ENCODE measurements around the gene GPSM1. TPM values are rescaled to one million over a fixed set of nuclear protein-coding genes. Genes with fewer than 3 reads are reported as not detected.

Gene GPSM1
- 10 to 100 TPM; 28.8 to 95.1 (median 38.1) TPM for total RNA-seq

GRCh38 chr9:136327304-136327974 lies at the start of gene GPSM1:
Gene GPSM1 (plus strand): TSS chr9:136327539. CDS start chr9:136327696, 157 bp downstream.
- H3K36me3 ChIP-seq: peaks cover 0 to 11% (median 0%) of the 10 kb centered on the region in 3 donors
- H3K27me3 ChIP-seq: no peaks in the 10 kb centered on the region
- H3K27ac ChIP-seq: peak within 1 kb of the TSS; percentile 85 to 98 (median 96)
- peaks cover 0 to 89% (median 59%) of the 10 kb centered on the region in 4 donors for H3K4me1 ChIP-seq
- peak within 1 kb of the TSS; percentile 56 to 89 (median 76) for H3K4me3 ChIP-seq
- no peaks in the 10 kb centered on the region for H3K9me3 ChIP-seq
- 0% methylated on average over 4 to 5 of the region's 88 CpGs for WGBS, 2 donors
- TF ChIP-seq EP300 (IDR thresholded peaks at IDR 0.05) (peak in 1 of 2 donors; percentile 77), CTCF (IDR thresholded peaks at IDR 0.05) (peak in 2 of 5 experiments; percentile 46 to 48), POLR2A (IDR thresholded peaks at IDR 0.05) (peak; percentile 60 to 84)
- DNase-seq (ENCODE audit: low spot score in 2 of 2): peak; percentile 36 to 49

GRCh38 chr9:136277746-136278145 lies 49.6 kb upstream of the GPSM1 start:
- 91 to 92% methylated on average over 13 of the region's 14 CpGs for WGBS, 2 donors
- Histone ChIP-seq H3K27ac (no peak overlapping the region), H3K36me3 (no peaks in the 10 kb centered on the region), H3K4me3 (no peak overlapping the region), H3K9me3 (no peaks in the 10 kb centered on the region), H3K4me1 (peaks cover 0 to 1% (median 0%) of the 10 kb centered on the region in 4 donors), H3K27me3 (peaks cover 0 to 56% of the 10 kb centered on the region in 2 donors)
- no peak for TF ChIP-seq POLR2A (IDR thresholded peaks at IDR 0.05)
- TF ChIP-seq EP300 (IDR thresholded peaks at IDR 0.05): no peak
- no peak for TF ChIP-seq CTCF (IDR thresholded peaks at IDR 0.05)
- no peak for DNase-seq (ENCODE audit: low spot score in 2 of 2)

GRCh38 chr9:136278221-136278620 lies 49.1 kb upstream of the GPSM1 start:
- TF ChIP-seq CTCF (IDR thresholded peaks at IDR 0.05): no peak
- TF ChIP-seq POLR2A (IDR thresholded peaks at IDR 0.05): no peak
- TF ChIP-seq EP300 (IDR thresholded peaks at IDR 0.05): no peak
- WGBS, 2 donors: 85% methylated on average over 8 to 9 of the region's 9 CpGs
- no peaks in the 10 kb centered on the region for H3K36me3 ChIP-seq
- H3K27ac ChIP-seq: no peak overlapping the region
- peaks cover 0 to 58% of the 10 kb centered on the region in 2 donors for H3K27me3 ChIP-seq
- H3K4me3 ChIP-seq: no peak overlapping the region
- no peak for DNase-seq (ENCODE audit: low spot score in 2 of 2)
- H3K4me1 ChIP-seq: peaks cover 0 to 6% (median 1%) of the 10 kb centered on the region in 4 donors
- no peaks in the 10 kb centered on the region for H3K9me3 ChIP-seq

GRCh38 chr9:136278894-136279293 lies 48.4 kb upstream of the GPSM1 start:
- no peak overlapping the region for H3K27ac ChIP-seq
- no peak for DNase-seq (ENCODE audit: low spot score in 2 of 2)
- no peaks in the 10 kb centered on the region for H3K36me3 ChIP-seq
- H3K9me3 ChIP-seq: no peaks in the 10 kb centered on the region
- H3K4me3 ChIP-seq: no peak overlapping the region
- TF ChIP-seq EP300 (IDR thresholded peaks at IDR 0.05) (no peak), CTCF (IDR thresholded peaks at IDR 0.05) (no peak), POLR2A (IDR thresholded peaks at IDR 0.05) (no peak)
- H3K4me1 ChIP-seq: peaks cover 0 to 12% (median 5%) of the 10 kb centered on the region in 4 donors
- WGBS, 2 donors: 71 to 93% methylated on average over 1 of the region's 1 CpG
- H3K27me3 ChIP-seq: peaks cover 0 to 61% of the 10 kb centered on the region in 2 donors

- Histone ChIP-seq H3K27me3 (peaks cover 0 to 61% of the 10 kb centered on the region in 2 donors), H3K9me3 (no peaks in the 10 kb centered on the region), H3K4me1 (peaks cover 0 to 12% (median 5%) of the 10 kb centered on the region in 4 donors), H3K4me3 (no peak overlapping the region), H3K36me3 (no peaks in the 10 kb centered on the region), H3K27ac (no peak overlapping the region)
- TF ChIP-seq CTCF (IDR thresholded peaks at IDR 0.05) (no peak), EP300 (IDR thresholded peaks at IDR 0.05) (no peak), POLR2A (IDR thresholded peaks at IDR 0.05) (no peak)
- WGBS, 2 donors: 75 to 82% methylated on average over 6 of the region's 6 CpGs
- DNase-seq (ENCODE audit: low spot score in 2 of 2): no peak
Observed at GRCh38 chr9:136279471-136279870, 47.9 kb upstream of the GPSM1 start.

All from tibial nerve (tissue), 4 donors.